ENCODE results near the gene PIAS4. TPM values are rescaled to one million over a fixed set of nuclear protein-coding genes. Genes with fewer than 3 reads are reported as not detected.

Gene PIAS4
- total RNA-seq, 1 experiment from 2014 or later: 29.3 TPM

DNA sequence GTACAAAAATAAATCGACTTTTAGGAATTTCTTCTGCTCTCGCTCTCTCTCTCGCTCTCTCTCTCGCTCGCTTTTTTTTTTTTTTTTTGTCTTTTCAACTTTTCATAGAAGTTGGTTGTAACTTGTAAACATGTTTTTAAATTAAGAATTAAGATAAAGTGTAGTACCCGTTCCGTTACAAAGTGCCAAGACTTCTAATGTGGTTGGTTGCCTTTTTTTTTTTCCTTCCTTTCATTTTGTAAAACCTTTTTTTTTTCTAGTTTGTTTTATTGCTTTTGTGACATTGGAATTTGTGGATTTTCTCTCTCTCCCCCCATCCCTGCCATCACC is 38.8 kb downstream of the PIAS4 start:
- intact Hi-C loops (cut with micrococcal nuclease; ENCODE audit: unreplicated experiment): no loop called here
- no peak for DNase-seq
- BruUV-seq (replicated peaks): no TSS peak
- CTCF ChIA-PET: no interaction called here
- Mint-ChIP-seq H3K4me1 (ENCODE audit: low read depth, unreplicated experiment) (peaks cover 17% of the 10 kb centered on the region), H3K27ac (ENCODE audit: unreplicated experiment) (peak overlapping the region; percentile 13), H3K9me3 (ENCODE audit: low read depth, unreplicated experiment) (no peaks in the 10 kb centered on the region), H3K36me3 (ENCODE audit: insufficient read depth, unreplicated experiment) (peaks cover 84% of the 10 kb centered on the region), H3K4me3 (ENCODE audit: low read depth, unreplicated experiment) (no peak overlapping the region), H3K27me3 (ENCODE audit: unreplicated experiment) (no peaks in the 10 kb centered on the region)
- TF ChIP-seq, protein P1, sequence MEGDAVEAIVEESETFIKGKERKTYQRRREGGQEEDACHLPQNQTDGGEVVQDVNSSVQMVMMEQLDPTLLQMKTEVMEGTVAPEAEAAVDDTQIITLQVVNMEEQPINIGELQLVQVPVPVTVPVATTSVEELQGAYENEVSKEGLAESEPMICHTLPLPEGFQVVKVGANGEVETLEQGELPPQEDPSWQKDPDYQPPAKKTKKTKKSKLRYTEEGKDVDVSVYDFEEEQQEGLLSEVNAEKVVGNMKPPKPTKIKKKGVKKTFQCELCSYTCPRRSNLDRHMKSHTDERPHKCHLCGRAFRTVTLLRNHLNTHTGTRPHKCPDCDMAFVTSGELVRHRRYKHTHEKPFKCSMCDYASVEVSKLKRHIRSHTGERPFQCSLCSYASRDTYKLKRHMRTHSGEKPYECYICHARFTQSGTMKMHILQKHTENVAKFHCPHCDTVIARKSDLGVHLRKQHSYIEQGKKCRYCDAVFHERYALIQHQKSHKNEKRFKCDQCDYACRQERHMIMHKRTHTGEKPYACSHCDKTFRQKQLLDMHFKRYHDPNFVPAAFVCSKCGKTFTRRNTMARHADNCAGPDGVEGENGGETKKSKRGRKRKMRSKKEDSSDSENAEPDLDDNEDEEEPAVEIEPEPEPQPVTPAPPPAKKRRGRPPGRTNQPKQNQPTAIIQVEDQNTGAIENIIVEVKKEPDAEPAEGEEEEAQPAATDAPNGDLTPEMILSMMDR (IDR thresholded peaks at IDR 0.05; ENCODE audit: unreplicated experiment): no peak

DNA sequence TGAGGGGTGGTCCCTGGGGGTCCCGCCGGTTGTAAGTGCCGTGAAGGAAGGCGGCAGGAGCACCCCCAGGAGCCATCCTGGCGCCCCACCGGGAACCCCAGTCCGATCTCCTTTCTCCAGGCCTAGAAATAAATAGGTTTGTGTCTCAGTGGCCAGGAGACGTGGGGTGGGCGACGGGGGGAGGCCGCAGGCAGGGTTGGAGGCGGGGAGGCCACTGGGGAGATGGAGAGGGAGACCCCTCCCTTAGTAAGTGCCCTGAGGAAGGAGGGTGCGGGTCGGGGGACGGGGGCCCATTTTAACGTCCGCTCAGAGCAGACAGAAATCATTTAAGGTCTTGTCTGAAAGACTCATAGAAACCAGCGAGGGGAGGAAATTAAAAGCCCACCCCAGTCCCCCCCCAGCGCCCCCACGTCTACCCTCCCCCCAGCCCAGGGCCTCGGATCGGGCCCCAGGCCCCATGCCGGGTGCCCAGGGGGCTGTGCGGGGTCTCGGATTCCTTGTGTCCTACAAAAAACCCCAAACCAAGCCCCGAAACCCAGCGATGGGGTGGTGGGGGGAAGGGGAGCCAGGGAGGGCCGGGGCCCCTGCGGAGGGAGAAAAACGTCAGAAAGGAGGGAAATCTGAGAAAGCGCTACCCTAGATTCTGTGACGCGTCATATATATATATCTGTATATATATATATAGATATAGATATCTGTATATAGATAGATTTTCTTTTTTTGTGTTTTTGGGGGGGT is 39.6 kb downstream of the PIAS4 start:
- CTCF ChIA-PET: interaction anchor here (0.7 kb wide), 1 partner anchor 21 kb away, joined by 4 read pairs; no protein-coding TSS in a partner anchor
- Mint-ChIP-seq H3K36me3 (ENCODE audit: insufficient read depth, unreplicated experiment) (peaks cover 92% of the 10 kb centered on the region), H3K9me3 (ENCODE audit: low read depth, unreplicated experiment) (no peaks in the 10 kb centered on the region), H3K4me3 (ENCODE audit: low read depth, unreplicated experiment) (no peak overlapping the region), H3K4me1 (ENCODE audit: low read depth, unreplicated experiment) (peaks cover 21% of the 10 kb centered on the region), H3K27me3 (ENCODE audit: unreplicated experiment) (no peaks in the 10 kb centered on the region), H3K27ac (ENCODE audit: unreplicated experiment) (no peak overlapping the region)
- intact Hi-C loops (cut with micrococcal nuclease; ENCODE audit: unreplicated experiment): no loop called here
- DNase-seq: no peak
- TF ChIP-seq, protein P1 (IDR thresholded peaks at IDR 0.05; ENCODE audit: unreplicated experiment): no peak
- no TSS peak for BruUV-seq (replicated peaks)

DNA sequence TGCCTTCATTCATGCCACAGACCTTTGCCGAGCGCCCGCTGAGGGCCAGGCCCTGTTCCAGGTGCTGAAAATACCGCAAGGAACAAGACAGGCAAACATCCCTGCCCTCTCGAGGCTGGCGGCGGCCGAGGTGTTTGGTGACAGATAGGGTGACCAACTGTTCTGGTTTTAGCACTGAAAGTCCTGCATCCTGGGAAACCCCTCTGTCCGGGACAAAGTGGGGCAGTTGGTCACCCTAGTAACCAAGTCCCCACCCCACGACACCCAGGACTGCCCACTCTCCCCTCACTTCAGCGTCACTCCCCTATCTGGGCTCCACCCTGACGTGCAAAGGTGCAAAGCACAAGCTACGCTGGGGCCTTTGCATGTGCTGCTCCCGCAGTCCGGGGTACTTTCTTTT is 41.9 kb downstream of the PIAS4 start:
- TF ChIP-seq, protein P1 (IDR thresholded peaks at IDR 0.05; ENCODE audit: unreplicated experiment): no peak
- no TSS peak for BruUV-seq (replicated peaks)
- H3K9me3 Mint-ChIP-seq (ENCODE audit: low read depth, unreplicated experiment): no peaks in the 10 kb centered on the region
- no peak overlapping the region for H3K4me3 Mint-ChIP-seq (ENCODE audit: low read depth, unreplicated experiment)
- H3K27me3 Mint-ChIP-seq (ENCODE audit: unreplicated experiment): no peaks in the 10 kb centered on the region
- H3K27ac Mint-ChIP-seq (ENCODE audit: unreplicated experiment): peak overlapping the region; percentile 48
- intact Hi-C loops (cut with micrococcal nuclease; ENCODE audit: unreplicated experiment): no loop called here
- H3K36me3 Mint-ChIP-seq (ENCODE audit: insufficient read depth, unreplicated experiment): peaks cover 87% of the 10 kb centered on the region
- CTCF ChIA-PET: no interaction called here
- DNase-seq: no peak
- peaks cover 35% of the 10 kb centered on the region for H3K4me1 Mint-ChIP-seq (ENCODE audit: low read depth, unreplicated experiment)

DNA sequence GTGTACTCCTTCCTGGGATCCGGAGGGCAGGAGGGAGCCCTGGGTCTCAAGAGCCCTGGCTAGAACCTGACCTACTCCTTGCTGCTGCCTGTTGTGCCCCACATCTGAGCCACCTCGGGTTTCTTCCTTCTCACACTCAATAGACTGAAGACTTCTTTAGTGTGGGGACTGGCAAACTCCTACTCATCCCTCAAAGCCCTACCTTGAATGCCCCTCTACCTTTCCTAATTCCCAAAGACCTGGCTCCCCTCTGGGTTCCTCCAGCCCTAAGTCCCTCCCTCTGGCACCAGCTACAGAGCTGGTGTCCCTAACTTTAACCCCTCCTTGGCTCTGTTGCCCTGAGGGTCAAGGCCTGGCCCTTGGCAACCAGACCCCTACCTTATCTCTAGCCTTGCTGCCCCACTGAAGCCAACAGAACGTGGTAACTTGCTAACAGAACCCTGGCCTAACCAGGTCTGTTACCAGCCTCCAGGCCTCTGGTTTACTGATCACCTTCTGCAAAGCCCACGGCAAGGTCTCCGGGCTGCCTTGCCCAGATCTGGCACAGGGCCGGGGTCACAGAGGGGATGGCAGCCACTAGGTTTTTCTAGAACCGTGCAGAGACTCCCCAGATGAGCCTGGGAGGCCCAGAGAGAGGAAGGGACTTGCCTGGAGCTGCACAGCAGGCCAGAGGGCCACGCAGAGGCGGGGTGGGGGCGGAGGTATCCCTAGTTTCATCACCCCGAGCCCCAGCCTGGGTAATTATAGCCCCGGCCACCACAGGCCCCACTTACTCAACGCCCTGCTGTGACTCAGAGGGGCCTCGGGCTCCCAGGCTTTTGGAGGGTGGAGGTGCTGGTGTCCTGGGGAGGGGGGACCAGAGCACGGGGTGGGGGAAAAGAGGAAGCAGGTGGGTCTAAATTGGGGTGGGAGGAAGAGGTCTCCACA is 43.9 kb downstream of the PIAS4 start:
- TF ChIP-seq, protein P1 (IDR thresholded peaks at IDR 0.05; ENCODE audit: unreplicated experiment): no peak
- H3K9me3 Mint-ChIP-seq (ENCODE audit: low read depth, unreplicated experiment): no peaks in the 10 kb centered on the region
- CTCF ChIA-PET: interaction anchor here (0.6 kb wide), 4 partner anchors 12 to 1111 kb away, joined by 3 to 4 read pairs (median 3); no protein-coding TSS in a partner anchor
- H3K4me3 Mint-ChIP-seq (ENCODE audit: low read depth, unreplicated experiment): peak overlapping the region; percentile 65
- peaks cover 35% of the 10 kb centered on the region for H3K4me1 Mint-ChIP-seq (ENCODE audit: low read depth, unreplicated experiment)
- H3K27ac Mint-ChIP-seq (ENCODE audit: unreplicated experiment): peak overlapping the region; percentile 98
- H3K27me3 Mint-ChIP-seq (ENCODE audit: unreplicated experiment): no peaks in the 10 kb centered on the region
- TSS peak; percentile 21 for BruUV-seq (replicated peaks)
- peaks cover 82% of the 10 kb centered on the region for H3K36me3 Mint-ChIP-seq (ENCODE audit: insufficient read depth, unreplicated experiment)
- DNase-seq: peak; percentile 69
- intact Hi-C loops (cut with micrococcal nuclease; ENCODE audit: unreplicated experiment): loop anchor here (10.0 kb wide), 1 partner anchor 133 kb away; the partner anchor contains the start of genes ANKRD24 and SIRT6

All from Calu3 (cell line).